Stimulated activated CD4-positive, alpha-beta T cell treated with anti-CD3 and anti-CD28 coated beads, Interleukin-2, amount 100 ng/mL, for 24 hours (primary cell): ENCODE data around the gene FARS2.

Experiments
- DNase-seq, 2 donors: peaks; one replicate each; pipeline ENCODE4 v3.0.0-alpha.2; 2020

FARS2 gene

DNA sequence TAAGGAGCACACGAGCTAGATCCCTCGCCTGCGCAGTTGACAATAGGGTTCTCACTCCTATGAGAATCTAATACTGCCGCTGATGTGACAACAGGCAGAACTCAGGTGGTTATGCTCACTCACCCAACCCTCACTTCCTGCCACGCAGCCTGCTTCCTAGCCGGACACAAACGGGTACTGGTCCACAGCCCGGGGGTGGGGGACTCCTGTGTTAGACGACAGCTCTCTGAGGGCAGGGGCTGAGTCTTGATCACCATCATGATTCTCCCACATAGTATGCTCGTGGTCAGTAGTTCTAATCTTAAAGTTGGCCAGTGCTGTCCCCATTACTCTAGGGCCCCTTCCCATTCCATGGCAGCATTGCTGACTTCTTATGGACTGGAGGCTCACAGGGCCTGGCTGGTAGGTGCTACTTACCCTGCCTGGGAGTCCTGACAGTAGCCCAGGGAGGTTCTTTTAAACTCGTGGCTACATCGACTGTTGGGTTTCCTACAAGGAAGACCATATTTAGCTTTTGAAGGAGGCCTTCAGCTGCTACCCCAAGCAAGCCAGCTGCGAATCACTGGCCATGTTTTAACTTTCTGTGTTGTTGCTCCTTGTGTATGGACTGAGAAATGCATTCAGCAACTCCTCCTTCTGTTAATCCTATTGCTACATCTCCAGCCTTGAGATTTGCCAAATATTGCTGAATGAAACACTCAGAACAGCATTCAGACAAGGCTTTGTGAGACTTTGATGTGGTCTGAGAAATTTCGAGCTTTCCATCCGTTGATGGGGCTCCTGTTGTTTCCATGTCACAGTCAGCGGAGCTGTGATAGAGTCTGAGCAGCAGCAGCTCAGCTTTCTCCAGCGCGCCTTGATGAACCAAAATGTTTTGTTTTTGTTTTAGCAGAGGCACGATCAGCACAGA is 445.1 kb downstream of the FARS2 start:
- DNase-seq = peak in 1 of 2 donors; percentile 19

DNA sequence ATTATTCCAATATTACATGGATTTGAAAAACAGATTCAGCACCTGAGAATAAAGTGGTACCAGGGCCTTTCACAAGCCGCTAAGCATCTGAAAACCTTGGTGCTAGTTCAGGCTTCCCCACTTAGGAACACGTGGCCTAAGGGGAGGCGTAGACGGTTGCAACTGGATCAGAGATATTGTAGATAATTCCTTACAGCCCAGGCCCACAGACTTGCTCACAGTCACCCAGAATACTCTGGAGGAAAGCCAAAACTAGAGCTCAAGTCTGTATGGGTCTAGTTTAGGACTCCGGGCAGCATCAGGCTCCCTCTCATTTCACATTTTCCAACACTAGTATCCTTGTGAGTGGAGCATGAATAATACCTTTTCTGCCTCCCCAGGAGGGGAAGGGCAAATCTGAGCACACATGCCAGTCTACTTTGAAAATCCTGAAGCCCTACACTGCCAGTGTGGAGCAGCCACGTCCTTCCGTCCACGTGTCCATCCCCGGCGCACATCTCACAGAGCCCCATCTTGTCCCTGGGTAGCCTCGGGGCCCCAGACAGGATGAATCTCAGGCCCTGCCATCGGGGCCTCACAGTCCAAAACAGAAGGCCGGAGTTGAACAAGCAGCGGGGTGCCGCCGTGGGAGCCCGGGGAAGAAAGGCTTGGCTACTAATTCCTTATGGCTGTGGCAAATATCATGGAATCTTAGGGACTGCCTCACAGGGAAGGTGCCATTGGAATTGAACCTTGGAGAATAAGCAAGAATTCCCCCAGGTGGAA is 446.1 kb downstream of the FARS2 start:
- no peak for DNase-seq

DNA sequence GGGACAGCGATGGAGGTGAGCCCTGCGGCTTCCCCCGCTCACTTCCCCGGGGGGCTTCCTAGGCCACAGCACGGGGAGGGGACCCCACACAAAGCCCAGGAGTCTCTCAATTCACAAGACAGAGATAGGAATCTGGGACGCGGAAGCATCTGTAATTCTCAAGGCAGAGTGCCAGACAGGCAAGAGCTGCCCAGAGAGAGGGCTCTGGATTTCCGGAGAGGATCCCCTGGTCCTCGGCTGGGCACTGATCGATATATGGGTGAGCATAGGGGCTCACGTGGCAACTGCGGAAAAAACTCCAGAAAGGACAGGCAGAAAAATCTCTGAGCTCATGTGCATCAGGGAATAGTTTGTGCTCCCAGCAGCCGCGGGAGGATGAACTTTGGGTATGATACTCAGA is 449.2 kb downstream of the FARS2 start:
- DNase-seq = no peak

DNA sequence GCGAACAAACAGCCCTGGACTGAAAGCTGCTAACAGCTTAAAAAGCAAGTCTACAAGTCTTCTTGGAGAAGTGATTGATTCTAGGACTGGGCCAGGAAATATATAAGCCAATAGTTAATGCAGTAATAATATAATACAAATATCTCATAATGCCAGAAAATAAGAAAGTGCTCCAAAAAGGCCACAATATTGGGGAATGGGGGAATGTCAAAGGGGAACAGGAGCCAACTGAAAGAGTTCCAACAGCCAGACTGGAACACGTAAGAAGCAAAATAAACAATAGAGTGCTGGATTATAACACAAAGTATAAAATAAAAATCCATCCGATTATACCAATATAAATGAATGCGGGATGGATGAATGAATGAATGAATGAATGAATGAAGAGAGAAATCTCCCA is 449.6 kb downstream of the FARS2 start:
- no peak for DNase-seq

DNA sequence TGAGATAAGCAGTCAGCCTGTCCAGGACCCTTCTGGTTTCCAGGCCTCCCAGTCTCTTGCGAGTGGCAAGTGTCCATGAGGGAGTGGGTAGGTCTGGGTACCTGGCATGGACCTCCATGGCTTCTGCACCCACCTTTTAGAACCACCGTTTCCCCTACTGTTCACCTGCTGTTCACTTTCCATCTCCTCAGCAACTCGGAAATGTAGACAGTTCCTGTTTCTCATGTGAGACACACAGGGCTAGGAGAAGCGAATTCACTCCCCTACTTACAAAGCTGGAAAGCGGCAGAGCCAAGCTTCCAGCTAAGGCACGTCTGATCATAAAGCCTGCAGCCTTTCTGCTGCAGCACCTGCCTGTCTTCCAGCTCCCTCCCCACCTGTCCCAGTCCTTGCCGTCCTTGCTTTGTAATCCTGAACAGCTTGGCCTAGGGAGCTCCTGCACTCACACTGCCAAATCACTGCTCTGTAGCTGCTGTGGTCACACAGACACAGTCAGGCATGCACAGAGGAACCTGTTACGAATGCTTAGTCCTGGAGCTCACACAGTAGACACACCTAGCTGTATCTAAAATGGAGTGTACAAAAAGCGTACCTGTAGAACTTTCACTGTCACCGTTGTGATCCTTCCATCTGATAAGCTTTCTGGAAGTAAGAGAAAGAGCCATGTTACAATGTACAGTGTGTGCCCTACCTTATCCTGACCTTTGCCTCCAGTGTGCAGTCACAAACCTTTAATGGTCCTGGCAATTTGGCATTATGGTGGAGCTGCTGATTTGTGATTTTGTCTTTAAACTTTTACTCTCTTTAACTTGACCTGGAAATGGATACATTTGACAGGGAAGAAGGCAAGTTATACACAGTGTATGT is 451.3 kb downstream of the FARS2 start:
- no peak for DNase-seq

DNA sequence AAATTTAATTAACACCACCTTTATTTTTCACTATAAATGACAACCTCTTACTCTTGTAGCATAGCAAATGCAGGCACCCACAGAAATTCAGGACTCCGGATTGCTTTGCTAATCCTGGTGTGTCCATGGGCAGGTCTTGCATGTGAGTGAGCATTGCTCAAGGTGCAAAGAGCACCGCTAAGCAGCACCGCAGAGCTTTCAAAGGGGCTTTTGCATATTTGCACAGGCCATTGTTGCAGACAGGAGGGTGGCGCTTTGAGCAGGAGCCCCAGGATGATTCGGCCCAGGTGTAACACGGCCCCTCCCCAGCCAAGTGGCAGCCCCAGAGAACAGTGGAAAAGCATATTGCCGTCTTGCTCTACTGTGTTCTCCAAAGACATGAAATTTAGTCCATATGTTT is 452.2 kb downstream of the FARS2 start:
- no peak for DNase-seq

DNA sequence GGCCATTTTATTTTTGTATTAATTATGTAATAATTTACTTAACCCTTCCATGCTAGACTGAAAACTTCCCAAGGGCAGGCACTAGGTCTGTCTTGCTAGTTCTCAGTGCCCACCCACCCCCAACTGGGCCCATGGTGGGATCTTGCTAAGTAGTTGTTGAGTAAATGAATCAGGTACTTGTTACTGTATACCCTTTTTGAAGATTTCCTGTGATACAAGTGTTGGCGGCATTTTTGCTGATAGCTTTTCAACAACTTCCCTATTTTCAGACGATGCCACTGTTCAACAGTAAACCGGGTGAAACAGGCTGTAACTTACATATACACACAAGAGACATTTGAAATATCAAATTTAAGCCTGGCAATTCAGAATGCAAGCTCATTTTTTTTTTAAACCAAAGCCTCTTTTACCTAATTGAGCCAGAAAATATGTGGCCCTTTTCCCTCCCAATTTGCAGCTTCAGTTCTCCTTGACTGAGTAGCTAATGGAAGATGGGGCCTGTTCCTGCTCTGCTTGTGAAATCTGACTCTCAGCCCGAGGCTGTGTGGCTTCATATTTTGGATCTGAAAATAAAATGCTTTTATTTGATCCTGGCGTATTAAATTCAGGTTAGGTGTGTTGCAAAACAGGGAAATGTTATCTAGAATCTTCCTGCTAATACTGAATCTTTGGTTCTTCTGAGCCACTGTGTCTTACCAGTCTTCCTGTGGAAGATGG is 457.1 kb downstream of the FARS2 start:
- no peak for DNase-seq

DNA sequence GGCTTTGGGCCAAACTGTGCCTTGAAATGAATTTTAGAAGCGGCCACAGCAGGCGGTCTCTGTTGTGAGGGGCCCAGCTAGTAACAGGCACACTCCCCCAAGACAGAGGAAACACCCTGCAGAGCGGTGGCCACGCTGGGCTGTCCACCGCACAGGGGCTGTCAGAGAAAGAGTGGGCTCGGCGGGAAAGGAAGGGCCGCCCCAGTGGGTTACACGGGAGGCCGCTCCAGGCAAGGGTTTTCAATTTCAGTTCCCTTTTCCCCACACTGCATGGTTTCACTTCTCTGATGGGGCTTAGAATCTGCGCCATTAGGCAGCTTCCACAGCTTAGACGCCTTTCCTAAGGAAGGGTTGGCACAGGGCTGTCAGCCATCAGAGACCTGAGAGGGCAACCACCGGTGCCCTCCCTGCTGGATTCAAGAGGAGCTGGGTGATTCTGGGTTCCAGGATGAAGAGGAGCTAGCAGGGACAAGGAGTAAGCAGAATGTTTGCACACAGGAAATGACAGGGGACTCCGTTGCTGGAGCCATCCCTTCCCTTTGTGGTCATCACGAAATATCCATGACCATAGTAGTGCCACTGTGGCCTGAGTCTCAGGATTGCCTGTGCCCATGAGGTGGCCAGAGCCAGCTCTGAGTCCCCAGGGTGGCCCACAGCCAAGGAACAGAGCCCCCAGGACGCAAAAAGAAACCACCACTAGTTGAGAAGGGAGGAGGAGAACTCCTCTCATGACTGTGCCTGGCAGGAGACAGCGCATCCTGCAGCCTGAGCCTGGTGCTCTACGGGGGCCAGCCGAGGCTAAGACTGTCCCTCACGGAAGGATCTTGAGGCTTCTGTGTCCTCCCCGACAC is 462.8 kb downstream of the FARS2 start:
- DNase-seq = no peak

DNA sequence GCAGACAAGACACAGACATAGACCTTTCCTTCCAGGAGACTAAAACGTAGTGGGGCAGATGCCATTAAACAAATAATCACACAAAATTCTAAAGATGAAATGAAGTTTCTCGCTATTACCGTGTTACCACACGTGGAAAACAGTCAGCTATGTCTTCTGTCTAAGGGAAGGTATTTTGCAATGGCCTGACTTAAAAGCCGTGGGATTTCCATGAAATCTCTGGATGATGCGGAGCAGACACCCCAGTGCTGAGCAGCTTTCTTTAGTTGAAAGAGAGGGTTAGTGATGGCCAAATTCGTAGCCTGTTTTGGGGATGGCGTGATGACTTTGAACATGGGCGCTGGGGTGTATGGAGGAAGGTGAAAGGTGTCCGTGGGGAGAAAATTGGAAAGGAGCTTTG is 463.6 kb downstream of the FARS2 start:
- DNase-seq = no peak

DNA sequence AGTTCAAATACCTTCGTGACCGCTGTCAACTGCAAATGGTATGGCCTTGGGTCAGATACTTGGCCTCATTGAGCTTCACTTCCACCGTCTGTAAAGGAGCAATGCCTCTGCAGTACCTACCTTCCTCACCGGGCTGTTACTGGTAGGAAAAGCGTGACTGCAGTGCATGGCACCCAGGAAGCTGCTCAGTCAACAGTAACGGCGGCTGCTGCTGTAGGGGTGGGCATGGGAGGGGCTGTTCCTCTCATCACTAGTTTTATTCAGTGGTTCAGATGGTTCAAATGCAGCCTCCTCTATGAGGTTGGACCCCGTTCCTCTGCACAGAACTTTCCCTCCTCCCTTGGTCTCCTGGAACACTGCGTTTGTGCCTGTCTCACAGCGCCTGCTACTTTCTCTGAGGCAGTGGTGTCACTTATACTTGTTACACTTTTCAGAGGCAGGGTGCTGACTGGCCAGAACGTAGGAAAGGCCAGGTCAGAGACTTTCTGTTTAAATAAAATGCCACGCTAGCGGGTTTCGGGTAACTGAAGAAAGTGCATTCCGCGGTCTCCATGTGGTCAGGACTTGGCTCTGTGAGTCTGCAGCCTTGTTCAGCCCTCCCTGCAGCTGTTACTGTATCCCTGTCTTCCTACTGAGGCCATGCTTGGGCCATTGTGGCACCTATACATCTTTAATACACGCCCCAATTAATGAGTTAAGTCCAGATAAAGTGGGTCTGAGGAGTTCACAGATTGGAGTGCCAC is 465.8 kb downstream of the FARS2 start:
- DNase-seq = no peak

DNA sequence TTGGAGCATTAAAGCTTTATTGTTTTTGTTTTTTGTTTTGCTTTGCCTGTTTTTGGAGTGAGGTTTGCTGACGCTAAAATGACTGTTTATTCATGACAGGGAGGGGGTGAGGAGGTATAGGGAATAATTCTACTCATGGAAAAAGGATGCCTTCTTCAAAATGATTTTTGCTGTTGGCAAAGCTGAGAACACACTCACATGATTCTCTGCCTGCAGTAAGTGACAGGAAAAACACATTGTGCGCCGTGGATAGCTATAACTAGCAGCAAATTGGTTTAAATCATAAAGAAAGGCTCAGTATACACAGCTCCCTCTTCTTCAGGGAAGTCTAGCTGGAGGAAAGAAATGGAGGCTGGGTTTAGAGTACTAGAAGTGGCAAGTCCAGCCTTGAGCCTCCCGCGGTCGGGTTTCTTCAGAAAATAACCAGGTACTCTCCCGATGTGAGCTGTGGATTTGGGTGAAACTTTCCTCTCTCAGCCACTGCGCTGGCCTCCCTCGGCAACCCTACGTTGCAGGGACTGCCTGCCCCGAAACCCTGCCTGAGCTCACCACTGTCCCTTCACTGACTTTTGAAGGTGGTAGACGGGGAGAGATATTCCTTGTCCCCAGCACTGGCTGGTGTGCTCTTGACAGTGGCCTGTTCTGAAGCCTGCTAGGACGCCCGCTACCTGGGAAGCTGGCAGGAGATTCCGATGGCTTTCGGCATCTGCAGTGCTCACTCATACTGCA is 467.2 kb downstream of the FARS2 start:
- no peak for DNase-seq

DNA sequence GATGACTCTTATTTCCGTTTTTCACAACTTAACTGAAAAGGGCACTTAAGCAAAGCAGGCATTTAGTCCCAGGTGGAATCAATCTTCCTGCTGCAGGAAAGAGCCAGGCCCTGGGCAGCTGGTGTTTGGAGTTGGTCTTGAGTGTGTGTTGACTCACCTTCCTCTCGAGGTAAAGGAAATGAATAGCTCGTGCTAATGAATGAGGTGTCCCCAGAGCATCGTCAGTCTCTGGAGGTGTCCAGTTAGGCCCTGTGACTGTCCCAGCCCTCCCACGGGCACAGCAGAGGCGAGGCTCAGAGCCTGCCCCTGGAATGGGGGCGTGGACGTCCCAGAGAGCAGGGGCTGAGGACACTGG is 467.7 kb downstream of the FARS2 start:
- no peak for DNase-seq

DNA sequence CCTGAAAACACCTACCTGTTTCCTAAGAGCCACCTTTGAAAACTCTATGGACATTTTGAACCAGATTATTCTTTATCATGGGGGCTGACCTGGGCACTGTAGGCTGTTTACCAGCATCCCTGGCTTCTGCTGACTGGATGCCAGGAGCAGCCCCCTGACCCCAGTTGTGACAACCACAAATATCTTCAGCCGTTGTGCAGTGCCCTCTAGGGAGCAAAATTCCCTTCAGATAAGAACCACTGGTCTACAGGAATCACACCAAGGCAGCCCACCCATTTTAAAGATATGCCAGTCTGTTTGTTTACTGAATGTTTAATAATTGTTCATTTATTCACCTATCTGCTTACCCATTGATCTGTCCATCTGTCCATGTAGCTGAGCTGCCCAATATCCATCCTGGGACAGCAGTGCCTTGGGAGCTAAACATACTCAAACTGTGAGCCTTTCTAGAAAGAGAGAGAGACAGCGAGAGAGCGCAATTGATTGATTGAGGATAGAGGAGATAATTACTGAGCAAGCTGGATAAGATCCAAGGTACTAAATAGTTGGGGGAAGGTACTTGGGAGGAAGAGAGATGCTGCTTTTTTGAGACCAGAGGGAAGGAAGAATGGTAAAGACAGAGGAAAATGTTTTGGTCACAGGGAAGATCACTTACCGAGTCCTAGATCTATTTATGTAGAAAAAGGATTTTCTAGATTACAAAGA is 468.7 kb downstream of the FARS2 start:
- DNase-seq = no peak

DNA sequence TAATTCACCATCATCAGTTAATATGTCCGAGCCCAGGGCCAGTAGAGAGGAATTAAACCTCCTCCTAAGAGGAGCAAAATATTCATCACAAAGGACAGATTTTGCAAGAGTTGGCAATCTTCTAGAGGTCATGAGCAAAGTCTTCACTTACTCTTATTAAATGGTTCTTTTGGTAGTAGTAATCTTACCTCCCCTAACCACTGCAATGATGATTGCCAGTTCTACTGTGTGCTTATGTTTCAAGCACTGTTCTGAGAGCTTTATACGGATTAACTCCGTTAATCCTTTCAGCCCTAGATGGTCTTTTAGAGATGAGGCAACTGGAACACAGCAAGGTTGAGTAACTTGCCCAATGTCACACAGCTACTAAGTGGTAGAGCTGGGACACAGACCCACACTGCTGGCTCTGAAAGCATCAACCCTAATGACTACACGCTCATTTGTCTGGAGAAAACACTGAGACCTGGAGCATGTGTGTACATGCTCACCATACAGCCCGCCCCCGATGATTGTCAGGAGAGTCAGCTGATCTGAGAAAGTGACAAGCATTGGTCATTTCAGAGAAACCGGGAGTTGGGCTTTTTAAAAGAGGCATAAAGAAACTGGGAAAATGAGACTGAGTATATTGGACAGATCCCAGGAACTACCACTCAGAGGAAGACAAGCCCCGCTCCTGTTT is 469.4 kb downstream of the FARS2 start:
- DNase-seq = no peak

DNA sequence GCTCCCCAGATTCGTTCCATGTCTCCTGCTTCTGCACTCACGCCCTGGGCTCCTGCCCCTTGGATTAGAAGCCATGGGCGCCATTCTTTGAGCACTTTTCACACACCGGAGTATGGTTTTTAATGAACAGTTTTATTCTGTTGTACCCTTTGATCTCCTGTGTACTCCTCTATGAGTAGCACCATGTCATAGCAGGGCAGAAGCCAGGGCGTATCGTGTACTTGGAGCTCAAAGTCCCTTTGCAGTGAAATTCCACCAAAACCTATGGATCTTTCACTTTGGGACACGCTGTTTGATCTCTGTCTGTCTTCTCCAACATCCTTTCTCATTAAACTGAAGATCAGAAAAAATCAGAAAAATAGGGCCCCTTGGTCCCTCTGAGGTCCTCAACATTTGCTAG is 470.1 kb downstream of the FARS2 start:
- DNase-seq = no peak

DNA sequence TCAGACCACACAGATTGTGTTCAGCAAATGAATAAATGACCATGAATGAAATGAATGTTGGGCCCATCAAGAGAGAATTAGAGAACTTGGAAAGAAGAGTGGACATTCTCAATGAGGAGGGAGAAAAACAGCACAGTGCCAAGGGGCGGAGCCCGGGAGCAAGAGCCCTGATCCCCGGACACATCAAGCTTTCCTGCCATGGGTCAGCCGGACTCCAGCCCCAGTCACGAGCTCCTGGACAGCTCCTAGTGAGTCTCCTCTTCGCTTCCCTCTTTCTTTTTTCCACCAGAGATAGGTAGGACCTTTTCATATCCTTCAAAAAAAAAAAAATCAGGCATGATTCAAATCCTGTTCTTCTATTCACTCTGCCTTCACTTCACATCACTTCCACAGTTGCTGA is 471.2 kb downstream of the FARS2 start:
- DNase-seq = no peak

DNA sequence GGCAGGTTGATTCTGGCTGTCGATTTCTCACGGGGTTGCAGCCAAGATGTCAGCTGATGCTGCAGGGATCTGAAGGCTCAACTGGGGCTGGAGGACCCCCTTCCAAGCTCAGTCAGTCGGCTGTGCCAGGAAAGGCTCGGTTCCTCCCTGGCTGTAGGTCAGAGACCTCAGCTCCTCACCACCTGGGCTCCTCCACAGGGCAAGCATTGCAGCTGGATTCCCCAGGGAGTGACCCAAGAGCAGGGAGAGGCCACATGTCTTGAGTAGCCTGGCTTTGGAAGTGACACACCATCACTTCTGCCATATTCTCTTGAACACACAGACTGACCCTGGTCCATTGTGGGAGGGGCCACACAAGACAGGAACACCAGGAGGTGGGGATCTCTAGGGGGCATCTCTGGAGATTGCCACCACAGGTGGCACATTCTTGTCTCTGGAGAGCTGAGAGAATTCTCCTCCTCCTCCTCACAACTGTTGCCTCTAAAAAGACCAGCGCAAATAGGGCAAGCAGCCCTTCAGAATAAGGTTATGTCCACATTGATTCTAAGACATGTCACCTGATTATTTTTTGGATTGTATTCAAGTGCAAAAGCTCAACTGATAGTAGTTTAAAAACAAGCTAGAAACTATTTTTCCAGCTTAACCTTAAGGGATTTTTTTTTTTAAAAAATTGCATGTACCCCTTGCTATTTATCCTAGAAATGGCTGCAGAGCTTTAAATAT is 474.9 kb downstream of the FARS2 start:
- no peak for DNase-seq

DNA sequence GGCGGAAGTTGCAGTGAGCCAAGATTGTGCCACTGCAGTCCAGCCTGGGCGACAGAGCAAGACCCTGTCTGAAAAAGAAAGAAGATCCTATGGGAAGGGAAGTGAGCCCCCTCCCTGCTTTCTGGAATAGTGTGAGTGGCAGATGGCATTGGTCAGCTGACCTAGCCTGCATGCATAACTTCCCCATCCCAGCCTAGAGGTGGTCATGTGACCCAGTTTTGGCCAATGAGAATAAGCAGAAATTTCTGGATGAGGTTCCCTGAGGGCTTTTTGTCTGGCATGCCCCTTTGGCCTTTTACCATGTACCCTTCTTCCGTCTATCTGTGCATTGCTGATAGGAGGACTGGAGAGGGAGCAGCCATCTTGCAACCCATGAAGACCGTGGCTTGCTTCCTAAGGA is 476.1 kb downstream of the FARS2 start:
- DNase-seq = no peak
